GM23248 (cell line): ENCODE measurements around the gene LGSN.

Experiments used
- EZH2 ChIP-seq: fragments of 200-600 bp; sonication (generic); IDR thresholded peaks from 2 replicates; pipeline ENCODE4 v1.6.1; 2018; ENCODE audit warnings: antibody characterized with exemption, mild to moderate bottlenecking; ENCODE audit not compliant: insufficient read depth, poor library complexity, severe bottlenecking
- EZH2phosphoT487 ChIP-seq: fragments of 200-600 bp; sonication (generic); IDR thresholded peaks from 2 replicates; pipeline ENCODE4 v1.6.1; 2018; ENCODE audit warnings: antibody characterized with exemption, moderate library complexity, mild to moderate bottlenecking, low read depth; ENCODE audit not compliant: insufficient read depth

GRCh38 chr6:63261820-63262219, 58.0 kb downstream of the LGSN start:
- TF ChIP-seq EZH2 (no peak), EZH2phosphoT487 (no peak)
